ENCODE data around the gene S100B. TPM values are rescaled to one million over a fixed set of nuclear protein-coding genes. Genes with fewer than 3 reads are reported as not detected.

The S100B gene
- total and polyA plus RNA-seq, 12 donors, result 0.48 to 39.3 (median 8.3) TPM

GRCh38 chr21:46608672-46609111 is 3.8 kb upstream of the S100B start:
- 62 to 83% (median 79%) methylated on average over 3 of the region's 3 CpGs for WGBS, 4 donors
- Histone ChIP-seq H3K27me3 (peaks cover 6% of the 10 kb centered on the region), H3K9me3 (replicated peaks in 1 of 3) (no peaks in the 10 kb centered on the region), H3K4me3 (no peak overlapping the region), H3K4me1 (replicated peaks in 1 of 2) (no peaks in the 10 kb centered on the region), H3K27ac (no peak overlapping the region), H3K36me3 (replicated peaks in 1 of 2) (no peaks in the 10 kb centered on the region)
- TF ChIP-seq, protein P1, sequence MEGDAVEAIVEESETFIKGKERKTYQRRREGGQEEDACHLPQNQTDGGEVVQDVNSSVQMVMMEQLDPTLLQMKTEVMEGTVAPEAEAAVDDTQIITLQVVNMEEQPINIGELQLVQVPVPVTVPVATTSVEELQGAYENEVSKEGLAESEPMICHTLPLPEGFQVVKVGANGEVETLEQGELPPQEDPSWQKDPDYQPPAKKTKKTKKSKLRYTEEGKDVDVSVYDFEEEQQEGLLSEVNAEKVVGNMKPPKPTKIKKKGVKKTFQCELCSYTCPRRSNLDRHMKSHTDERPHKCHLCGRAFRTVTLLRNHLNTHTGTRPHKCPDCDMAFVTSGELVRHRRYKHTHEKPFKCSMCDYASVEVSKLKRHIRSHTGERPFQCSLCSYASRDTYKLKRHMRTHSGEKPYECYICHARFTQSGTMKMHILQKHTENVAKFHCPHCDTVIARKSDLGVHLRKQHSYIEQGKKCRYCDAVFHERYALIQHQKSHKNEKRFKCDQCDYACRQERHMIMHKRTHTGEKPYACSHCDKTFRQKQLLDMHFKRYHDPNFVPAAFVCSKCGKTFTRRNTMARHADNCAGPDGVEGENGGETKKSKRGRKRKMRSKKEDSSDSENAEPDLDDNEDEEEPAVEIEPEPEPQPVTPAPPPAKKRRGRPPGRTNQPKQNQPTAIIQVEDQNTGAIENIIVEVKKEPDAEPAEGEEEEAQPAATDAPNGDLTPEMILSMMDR (IDR thresholded peaks at IDR 0.05), result no peak
- TF ChIP-seq POLR2A (IDR thresholded peaks at IDR 0.05), result no peak
- intact Hi-C loops (cut with DNase I), result no loop called here
- no peak for DNase-seq

DNA sequence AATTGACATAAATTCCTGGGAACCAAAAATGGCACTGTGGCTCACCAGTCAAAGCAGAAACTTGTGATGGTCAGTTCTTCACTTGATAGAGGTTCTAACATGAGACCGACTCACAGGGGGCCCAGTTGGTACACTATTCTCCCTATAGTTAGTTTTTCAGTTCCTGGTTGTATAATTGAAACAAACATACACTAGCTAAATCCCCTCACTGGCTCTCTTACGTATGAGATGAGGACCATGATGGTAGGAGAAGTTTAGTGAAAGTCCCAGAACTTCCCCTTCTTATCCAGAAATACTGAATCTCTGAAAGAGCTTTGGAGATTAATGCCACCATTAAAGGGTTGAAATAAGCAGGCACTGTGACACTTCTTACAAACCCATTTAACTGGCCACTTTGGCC is 2.8 kb upstream of the S100B start:
- no peak for DNase-seq
- Histone ChIP-seq H3K9me3 (replicated peaks in 1 of 3) (no peaks in the 10 kb centered on the region), H3K4me1 (replicated peaks in 1 of 2) (no peaks in the 10 kb centered on the region), H3K4me3 (no peak overlapping the region), H3K27me3 (peaks cover 6% of the 10 kb centered on the region), H3K27ac (no peak overlapping the region), H3K36me3 (replicated peaks in 1 of 2) (no peaks in the 10 kb centered on the region)
- intact Hi-C loops (cut with DNase I), result no loop called here
- TF ChIP-seq, protein P1 (IDR thresholded peaks at IDR 0.05), result no peak
- TF ChIP-seq POLR2A (IDR thresholded peaks at IDR 0.05), result no peak
- WGBS, 4 donors, result 61 to 73% (median 71%) methylated on average over 2 of the region's 2 CpGs

DNA sequence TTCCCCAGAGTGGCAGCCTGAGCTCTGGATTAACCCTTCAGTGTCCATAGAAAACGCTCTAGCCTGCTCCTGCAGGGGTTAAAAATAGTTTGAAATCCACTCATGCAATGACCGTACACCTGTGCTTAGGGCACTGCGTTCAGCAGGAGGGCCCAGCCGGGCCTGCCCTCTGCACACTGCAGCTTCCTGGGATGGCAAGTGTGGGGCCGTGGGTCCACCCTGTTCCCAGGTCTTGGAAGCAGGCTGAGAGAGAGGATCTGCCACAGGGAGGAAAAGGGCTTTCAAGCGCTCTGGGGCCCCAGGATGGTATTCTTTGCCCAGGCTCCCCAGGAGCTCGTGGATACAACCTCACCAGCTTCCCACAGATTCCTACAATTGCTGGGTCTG is 1.5 kb upstream of the S100B start:
- intact Hi-C loops (cut with DNase I), result no loop called here
- Histone ChIP-seq H3K27me3 (peaks cover 6% of the 10 kb centered on the region), H3K27ac (peak overlapping the region in 2 of 5 donors; percentile 41 to 57), H3K4me3 (no peak overlapping the region), H3K9me3 (replicated peaks in 1 of 3) (no peaks in the 10 kb centered on the region), H3K4me1 (replicated peaks in 1 of 2) (no peaks in the 10 kb centered on the region), H3K36me3 (replicated peaks in 1 of 2) (no peaks in the 10 kb centered on the region)
- 63 to 77% (median 65%) methylated on average over 7 of the region's 7 CpGs; no CpG with 5 or more reads in 1 of the 4 donors for WGBS, 4 donors
- DNase-seq, result no peak
- TF ChIP-seq POLR2A (IDR thresholded peaks at IDR 0.05), result no peak
- TF ChIP-seq, protein P1 (IDR thresholded peaks at IDR 0.05), result no peak

- 62 to 74% (median 69%) methylated on average over 10 to 14 of the region's 14 CpGs for WGBS, 4 donors
- H3K9me3 ChIP-seq (replicated peaks in 1 of 3), result no peaks in the 10 kb centered on the region
- no peak overlapping the region for H3K4me3 ChIP-seq
- no peaks in the 10 kb centered on the region for H3K36me3 ChIP-seq (replicated peaks in 1 of 2)
- intact Hi-C loops (cut with DNase I), result no loop called here
- H3K27ac ChIP-seq, result peak overlapping the region in 2 of 5 donors; percentile 41 to 57
- H3K27me3 ChIP-seq, result peaks cover 6% of the 10 kb centered on the region
- H3K4me1 ChIP-seq (replicated peaks in 1 of 2), result no peaks in the 10 kb centered on the region
- no peak for TF ChIP-seq POLR2A (IDR thresholded peaks at IDR 0.05)
- TF ChIP-seq, protein P1 (IDR thresholded peaks at IDR 0.05), result no peak
- peak in 5 of 7 donors; percentile 29 to 66 (median 48) for DNase-seq
Measured at GRCh38 chr21:46605767-46606426, 1.0 kb upstream of the S100B start.
